Upper lobe of left lung (tissue), 6 donors: ENCODE data around the gene C1QTNF12. TPM values are rescaled to one million over a fixed set of nuclear protein-coding genes. Genes with fewer than 3 reads are reported as not detected.

Experiments
- ATAC-seq, 2 donors: fragments of 200-7000 bp; cut with Tn5 transposase; one replicate each; pipeline ENCODE4 v1.9.1; 2022; ENCODE audit warnings: mild to moderate bottlenecking in 2 of 2, moderate library complexity in 2 of 2; ENCODE audit not compliant: low FRiP score in 2 of 2
- DNase-seq, 2 donors: peaks; one replicate each; pipeline ENCODE4 v3.0.0-alpha.2; 2019 to 2020
- H3K27ac ChIP-seq, 4 donors: fragments of 200-600 bp; sonication (generic); one replicate each; pipeline ENCODE4 v1.5.1; 2016 to 2019
- H3K27me3 ChIP-seq, 4 donors: fragments of 200-600 bp; sonication (generic); one replicate each; pipeline ENCODE4 v1.5.1; 2017 to 2019
- H3K36me3 ChIP-seq, 4 donors: fragments of 200-600 bp; sonication (generic); one replicate each; pipeline ENCODE4 v1.5.1; 2016 to 2019
- H3K4me1 ChIP-seq, 4 donors: fragments of 200-600 bp; sonication (generic); one replicate each; pipeline ENCODE4 v1.5.1; 2018 to 2019
- H3K4me3 ChIP-seq, 4 donors: fragments of 200-600 bp; sonication (generic); one replicate each; pipeline ENCODE4 v1.5.1; 2017 to 2019; ENCODE audit warnings: mild to moderate bottlenecking in 2 of 4, moderate library complexity in 1 of 4
- H3K9me3 ChIP-seq, 4 donors: fragments of 200-600 bp; sonication (generic); one replicate each; pipeline ENCODE4 v1.5.1; 2018 to 2019
- EP300 ChIP-seq, 4 donors: sonication (generic); formaldehyde crosslinking; IDR thresholded peaks; one replicate each; pipeline ENCODE4 v1.5.1; 2017; ENCODE audit warnings: antibody characterized with exemption in 4 of 4, control low read depth in 2 of 4
- POLR2A ChIP-seq, 4 donors: fragments of 450-650 bp; IDR thresholded peaks; one replicate each; pipeline ENCODE4 v1.5.1; 2016 to 2017; ENCODE audit warnings: antibody characterized with exemption in 4 of 4, mild to moderate bottlenecking in 2 of 4
- POLR2AphosphoS5 ChIP-seq, 2 donors: sonication (generic); formaldehyde crosslinking; IDR thresholded peaks; one replicate each; pipeline ENCODE4 v1.5.1; 2017; ENCODE audit warnings: antibody characterized with exemption in 2 of 2
- WGBS, 2 donors: methylation state at CpG; one replicate each; pipeline ENCODE4 v1.1.5; 2017 to 2018; 5-methylcytosine and 5-hydroxymethylcytosine counted together
- total RNA-seq, 6 donors: library from RNA; depleted of rRNA in 4 of 6; stranded (reverse); fragments of >200 nt in 4 of 6; gene quantifications; one replicate each; pipeline versions ENCODE4 v1.1.0 to v1.2.1, GENCODE V29; 2016 to 2021
- TF ChIP-seq, protein P1 (sequence below), 6 experiments: fragments of 450-650 bp in 4 of 6; fragments of 200-600 bp in 2 of 6; sonication (generic) in 2 of 6; IDR thresholded peaks; one replicate each; pipeline ENCODE4 v1.5.1; 2016 to 2019; ENCODE audit warnings: antibody characterized with exemption in 6 of 6
- donor health status: DM: no; HTN: no; CAD: no; lungs with moderate emphysema.
- donor health status: DM: no; HTN: yes; CAD: no; lungs with severe emphysema.

Gene C1QTNF12
- total RNA-seq, 6 donors from 2014 or later, result 1.9 to 6.3 (median 2.8) TPM; not detected in 2

DNA sequence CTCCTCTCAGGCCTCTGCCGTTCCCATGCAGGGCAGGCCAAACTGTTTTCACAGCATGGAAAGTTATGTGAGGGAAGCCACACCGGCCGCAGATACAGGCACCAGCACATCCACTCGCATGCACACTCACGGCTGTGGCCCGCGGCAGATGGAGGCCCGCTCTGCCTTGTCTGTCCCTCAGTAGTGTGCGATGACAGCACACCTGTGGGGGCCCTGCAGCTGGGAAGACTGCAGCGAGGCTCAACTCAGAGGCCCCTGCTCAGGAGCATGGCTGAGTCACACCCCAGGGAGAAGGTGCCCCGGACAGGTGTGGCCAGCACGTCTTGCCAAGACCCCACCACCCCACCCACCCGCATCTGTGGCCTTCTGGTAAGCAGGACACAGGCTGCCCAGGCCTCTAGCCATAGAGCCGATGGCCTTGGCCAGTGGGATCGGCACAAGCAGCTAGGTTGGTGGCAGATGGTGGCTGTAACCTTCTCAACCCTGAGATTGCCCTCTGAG, 28.5 kb upstream of the C1QTNF12 start:
- H3K36me3 ChIP-seq, result no peaks in the 10 kb centered on the region
- DNase-seq, result peak in 1 of 2 donors; percentile 65
- no peak overlapping the region for H3K4me3 ChIP-seq
- peaks cover 35 to 45% (median 37%) of the 10 kb centered on the region in 4 donors for H3K4me1 ChIP-seq
- no peak for TF ChIP-seq EP300 (IDR thresholded peaks at IDR 0.05)
- TF ChIP-seq POLR2AphosphoS5 (IDR thresholded peaks at IDR 0.05), result no peak
- TF ChIP-seq, protein P1, sequence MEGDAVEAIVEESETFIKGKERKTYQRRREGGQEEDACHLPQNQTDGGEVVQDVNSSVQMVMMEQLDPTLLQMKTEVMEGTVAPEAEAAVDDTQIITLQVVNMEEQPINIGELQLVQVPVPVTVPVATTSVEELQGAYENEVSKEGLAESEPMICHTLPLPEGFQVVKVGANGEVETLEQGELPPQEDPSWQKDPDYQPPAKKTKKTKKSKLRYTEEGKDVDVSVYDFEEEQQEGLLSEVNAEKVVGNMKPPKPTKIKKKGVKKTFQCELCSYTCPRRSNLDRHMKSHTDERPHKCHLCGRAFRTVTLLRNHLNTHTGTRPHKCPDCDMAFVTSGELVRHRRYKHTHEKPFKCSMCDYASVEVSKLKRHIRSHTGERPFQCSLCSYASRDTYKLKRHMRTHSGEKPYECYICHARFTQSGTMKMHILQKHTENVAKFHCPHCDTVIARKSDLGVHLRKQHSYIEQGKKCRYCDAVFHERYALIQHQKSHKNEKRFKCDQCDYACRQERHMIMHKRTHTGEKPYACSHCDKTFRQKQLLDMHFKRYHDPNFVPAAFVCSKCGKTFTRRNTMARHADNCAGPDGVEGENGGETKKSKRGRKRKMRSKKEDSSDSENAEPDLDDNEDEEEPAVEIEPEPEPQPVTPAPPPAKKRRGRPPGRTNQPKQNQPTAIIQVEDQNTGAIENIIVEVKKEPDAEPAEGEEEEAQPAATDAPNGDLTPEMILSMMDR (IDR thresholded peaks at IDR 0.05), result no peak
- WGBS, 2 donors, result 92 to 93% methylated on average over 7 to 14 of the region's 15 CpGs
- ATAC-seq, result no peak
- no peaks in the 10 kb centered on the region for H3K9me3 ChIP-seq
- no peaks in the 10 kb centered on the region for H3K27me3 ChIP-seq
- H3K27ac ChIP-seq, result no peak overlapping the region

DNA sequence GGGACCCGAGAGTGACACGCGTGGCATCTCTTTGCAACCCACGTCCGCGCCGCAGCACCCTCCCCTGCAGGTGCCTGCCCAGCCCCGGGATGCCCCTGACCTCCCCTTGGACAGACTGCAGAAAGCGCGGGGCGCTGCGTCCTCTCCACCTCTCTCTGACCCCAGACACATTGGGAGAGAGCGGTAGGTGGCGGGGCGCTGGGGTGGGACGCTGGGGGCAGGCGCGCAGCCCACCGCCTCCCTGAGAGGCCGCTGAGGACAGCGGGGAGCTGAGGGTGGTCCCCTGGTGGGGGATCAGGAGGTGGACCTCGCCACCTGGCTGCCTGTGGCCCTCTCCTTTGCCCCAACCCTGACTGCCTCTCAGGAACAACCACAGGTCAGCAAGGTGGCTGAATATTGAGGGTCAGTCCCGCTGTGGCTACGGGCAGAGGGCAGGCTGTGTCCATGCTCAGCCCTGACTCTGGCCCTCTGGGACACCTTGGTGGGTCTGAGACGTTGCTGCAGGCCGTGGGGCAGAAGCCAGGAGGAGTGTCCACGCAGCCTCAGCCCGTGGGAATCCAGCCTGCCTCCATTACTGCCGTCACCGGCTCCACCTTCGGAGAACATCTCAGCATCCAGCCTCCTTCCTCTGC, 27.9 kb upstream of the C1QTNF12 start:
- ATAC-seq, result no peak
- Histone ChIP-seq H3K27ac (peak overlapping the region in 3 of 4 donors; percentile 83 to 91 (median 83)), H3K4me1 (peaks cover 37 to 50% (median 38%) of the 10 kb centered on the region in 4 donors), H3K27me3 (no peaks in the 10 kb centered on the region), H3K4me3 (peak overlapping the region; percentile 81 to 99 (median 90)), H3K9me3 (no peaks in the 10 kb centered on the region), H3K36me3 (no peaks in the 10 kb centered on the region)
- no peak for TF ChIP-seq POLR2AphosphoS5 (IDR thresholded peaks at IDR 0.05)
- TF ChIP-seq, protein P1 (IDR thresholded peaks at IDR 0.05), result no peak
- TF ChIP-seq POLR2A (IDR thresholded peaks at IDR 0.05), result no peak
- no peak for TF ChIP-seq EP300 (IDR thresholded peaks at IDR 0.05)
- no peak for DNase-seq
- 49 to 66% methylated on average over 6 to 15 of the region's 31 CpGs for WGBS, 2 donors

DNA sequence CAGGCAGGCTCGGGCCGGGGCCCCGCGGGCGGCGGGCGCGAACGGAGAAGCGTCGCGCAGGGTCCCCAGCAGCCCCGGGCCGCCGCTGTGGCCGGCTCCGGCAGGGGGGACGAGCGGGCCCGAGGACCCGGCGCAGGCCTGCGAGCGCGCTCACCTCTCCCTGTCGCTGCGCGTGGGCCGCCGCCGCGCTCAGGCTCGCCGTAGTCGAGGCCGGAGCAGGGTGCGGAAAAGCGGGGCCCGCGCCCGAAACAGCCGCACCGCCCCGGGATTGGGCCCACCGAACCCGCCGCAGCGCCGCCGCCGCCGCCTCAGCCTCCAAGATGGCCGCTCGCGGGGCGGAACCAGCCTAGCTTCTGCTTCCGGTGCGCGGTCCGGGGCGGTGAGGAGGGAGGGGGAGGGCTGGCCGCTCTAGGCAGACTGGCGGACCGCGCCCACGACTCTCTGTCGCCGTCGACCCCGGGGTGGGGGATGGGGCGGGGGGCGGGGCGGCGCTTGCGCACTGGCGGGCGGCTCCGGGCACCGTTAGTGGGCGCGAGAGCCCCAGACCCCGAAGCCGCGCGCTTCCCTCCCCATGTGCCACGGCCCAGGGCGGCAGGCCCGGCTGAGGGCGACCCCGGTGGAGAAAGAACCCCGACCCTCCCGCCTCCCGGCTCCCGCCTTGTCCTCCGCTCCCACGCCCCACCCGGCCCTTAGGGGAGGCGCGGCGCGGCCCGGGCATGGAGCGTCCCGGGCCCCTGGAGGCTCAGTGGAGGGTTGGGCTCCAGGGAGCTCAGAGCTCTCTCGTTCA, 27.2 kb upstream of the C1QTNF12 start, which contains the start of gene UBE2J2:
TSS of gene UBE2J2 (minus strand) at position 343 of the 787 bp plus-strand sequence. CDS start 5,862 bp downstream, outside the sequence.
- H3K27ac ChIP-seq, result peak within 1 kb of the TSS; percentile 83 to 91 (median 87)
- DNase-seq, result peak; percentile 96 to 97
- H3K9me3 ChIP-seq, result no peaks in the 10 kb centered on the region
- H3K36me3 ChIP-seq, result peaks cover 0 to 2% (median 0%) of the 10 kb centered on the region in 4 donors
- H3K27me3 ChIP-seq, result no peaks in the 10 kb centered on the region
- peak; percentile 95 to 98 for ATAC-seq
- 2% methylated on average over 40 of the region's 105 CpGs; no CpG with 5 or more reads in 1 of the 2 donors for whole genome bisulfite sequencing, 2 donors
- H3K4me1 ChIP-seq, result peaks cover 37 to 51% (median 38%) of the 10 kb centered on the region in 4 donors
- peak within 1 kb of the TSS; percentile 81 to 99 (median 90) for H3K4me3 ChIP-seq
- peak; percentile 82 to 87 for TF ChIP-seq POLR2AphosphoS5 (IDR thresholded peaks at IDR 0.05)
- TF ChIP-seq POLR2A (IDR thresholded peaks at IDR 0.05), result peak in 2 of 4 donors; percentile 33 to 84
- TF ChIP-seq EP300 (IDR thresholded peaks at IDR 0.05), result no peak
- TF ChIP-seq, protein P1 (IDR thresholded peaks at IDR 0.05), result peak in 1 of 6 experiments; percentile 8

DNA sequence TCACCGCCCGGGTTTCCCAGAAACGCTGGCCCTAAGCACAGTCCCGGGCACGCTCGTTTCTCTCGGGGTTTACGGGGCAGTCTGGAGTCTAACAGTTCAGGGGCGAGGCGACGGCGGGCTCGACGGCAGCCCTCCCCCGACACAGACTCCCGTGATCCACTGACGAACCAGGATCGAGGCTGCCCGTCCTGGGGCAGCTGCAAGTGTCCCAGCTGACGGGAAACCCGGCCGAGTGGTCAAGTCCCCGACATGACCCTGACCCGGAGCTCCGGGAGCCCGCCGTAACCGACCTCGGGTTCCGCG, 26.6 kb upstream of the C1QTNF12 start:
- H3K4me1 ChIP-seq, result peaks cover 37 to 51% (median 38%) of the 10 kb centered on the region in 4 donors
- TF ChIP-seq POLR2A (IDR thresholded peaks at IDR 0.05), result no peak
- TF ChIP-seq, protein P1 (IDR thresholded peaks at IDR 0.05), result peak in 1 of 6 experiments; percentile 5
- DNase-seq (no peak), ATAC-seq (no peak)
- H3K4me3 ChIP-seq, result peak overlapping the region; percentile 73 to 94 (median 83)
- H3K36me3 ChIP-seq, result peaks cover 0 to 7% (median 0%) of the 10 kb centered on the region in 4 donors
- peak overlapping the region; percentile 83 to 91 (median 87) for H3K27ac ChIP-seq
- H3K27me3 ChIP-seq, result no peaks in the 10 kb centered on the region
- H3K9me3 ChIP-seq, result no peaks in the 10 kb centered on the region
- 2% methylated on average over 14 of the region's 31 CpGs; no CpG with 5 or more reads in 1 of the 2 donors for WGBS, 2 donors
